Body of pancreas (tissue), 4 donors: ENCODE results near the gene SLC22A23.

Source experiments
- POLR2A ChIP-seq, 3 donors: fragments of 450-650 bp; IDR thresholded peaks; one replicate each; pipeline ENCODE4 v1.6.1; 2016; ENCODE audit warnings: antibody characterized with exemption in 3 of 3, mild to moderate bottlenecking in 2 of 3
- TF ChIP-seq, protein P1 (sequence below), 7 experiments: fragments of 450-650 bp in 4 of 7; fragments of 200-600 bp in 3 of 7; sonication (generic) in 3 of 7; IDR thresholded peaks; one replicate each; pipeline ENCODE4 v1.5.1; 2016 to 2019; ENCODE audit warnings: antibody characterized with exemption in 7 of 7

DNA sequence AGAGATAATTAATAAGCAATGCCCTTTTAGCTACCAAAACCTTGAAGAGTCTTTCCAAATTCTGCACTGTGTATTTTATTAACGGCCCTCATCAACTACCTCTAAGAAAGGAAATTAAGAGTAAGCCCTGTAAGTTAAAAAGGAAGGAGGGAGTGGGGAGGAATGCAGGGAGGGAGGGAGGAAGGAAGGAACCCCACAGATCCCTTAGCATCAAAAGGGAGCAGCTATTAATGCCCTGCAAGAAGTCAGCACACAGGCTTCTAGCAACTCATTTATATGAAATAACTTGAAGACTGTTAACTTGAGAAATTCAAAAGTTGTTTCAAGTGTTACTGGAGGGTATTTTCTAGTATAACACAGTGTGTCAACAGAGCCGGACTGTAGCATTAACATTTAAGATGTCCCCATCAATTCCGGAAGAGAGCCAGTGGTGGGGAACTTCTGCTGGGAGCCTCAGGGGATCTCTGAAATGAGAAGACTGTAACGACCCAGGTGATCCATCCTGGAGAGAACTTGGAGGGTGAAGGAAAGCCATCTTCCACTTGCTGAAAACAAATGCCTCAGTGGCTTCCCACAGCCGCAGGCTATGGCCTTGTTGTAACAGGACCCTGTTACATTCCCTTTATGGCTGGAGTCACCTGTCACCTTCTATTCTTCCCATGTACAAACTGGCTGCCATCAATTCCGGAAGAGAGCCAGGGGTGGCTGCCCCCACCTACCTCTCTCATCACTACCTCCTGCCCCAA is 33.2 kb downstream of the SLC22A23 start:
- TF ChIP-seq, protein P1, sequence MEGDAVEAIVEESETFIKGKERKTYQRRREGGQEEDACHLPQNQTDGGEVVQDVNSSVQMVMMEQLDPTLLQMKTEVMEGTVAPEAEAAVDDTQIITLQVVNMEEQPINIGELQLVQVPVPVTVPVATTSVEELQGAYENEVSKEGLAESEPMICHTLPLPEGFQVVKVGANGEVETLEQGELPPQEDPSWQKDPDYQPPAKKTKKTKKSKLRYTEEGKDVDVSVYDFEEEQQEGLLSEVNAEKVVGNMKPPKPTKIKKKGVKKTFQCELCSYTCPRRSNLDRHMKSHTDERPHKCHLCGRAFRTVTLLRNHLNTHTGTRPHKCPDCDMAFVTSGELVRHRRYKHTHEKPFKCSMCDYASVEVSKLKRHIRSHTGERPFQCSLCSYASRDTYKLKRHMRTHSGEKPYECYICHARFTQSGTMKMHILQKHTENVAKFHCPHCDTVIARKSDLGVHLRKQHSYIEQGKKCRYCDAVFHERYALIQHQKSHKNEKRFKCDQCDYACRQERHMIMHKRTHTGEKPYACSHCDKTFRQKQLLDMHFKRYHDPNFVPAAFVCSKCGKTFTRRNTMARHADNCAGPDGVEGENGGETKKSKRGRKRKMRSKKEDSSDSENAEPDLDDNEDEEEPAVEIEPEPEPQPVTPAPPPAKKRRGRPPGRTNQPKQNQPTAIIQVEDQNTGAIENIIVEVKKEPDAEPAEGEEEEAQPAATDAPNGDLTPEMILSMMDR (IDR thresholded peaks at IDR 0.05), result no peak
- no peak for TF ChIP-seq POLR2A (IDR thresholded peaks at IDR 0.05)
